Stromal cell of bone marrow (primary cell): ENCODE measurements around the gene SSR2.
A peak's percentile ranks its signal among the peaks of the same experiment; 100 is the strongest.

ENCODE experiments used
- DNase-seq: peaks from one replicate; pipeline ENCODE4 v3.0.0-alpha.2; 2012; ENCODE audit warnings: low read depth

Gene SSR2

DNA sequence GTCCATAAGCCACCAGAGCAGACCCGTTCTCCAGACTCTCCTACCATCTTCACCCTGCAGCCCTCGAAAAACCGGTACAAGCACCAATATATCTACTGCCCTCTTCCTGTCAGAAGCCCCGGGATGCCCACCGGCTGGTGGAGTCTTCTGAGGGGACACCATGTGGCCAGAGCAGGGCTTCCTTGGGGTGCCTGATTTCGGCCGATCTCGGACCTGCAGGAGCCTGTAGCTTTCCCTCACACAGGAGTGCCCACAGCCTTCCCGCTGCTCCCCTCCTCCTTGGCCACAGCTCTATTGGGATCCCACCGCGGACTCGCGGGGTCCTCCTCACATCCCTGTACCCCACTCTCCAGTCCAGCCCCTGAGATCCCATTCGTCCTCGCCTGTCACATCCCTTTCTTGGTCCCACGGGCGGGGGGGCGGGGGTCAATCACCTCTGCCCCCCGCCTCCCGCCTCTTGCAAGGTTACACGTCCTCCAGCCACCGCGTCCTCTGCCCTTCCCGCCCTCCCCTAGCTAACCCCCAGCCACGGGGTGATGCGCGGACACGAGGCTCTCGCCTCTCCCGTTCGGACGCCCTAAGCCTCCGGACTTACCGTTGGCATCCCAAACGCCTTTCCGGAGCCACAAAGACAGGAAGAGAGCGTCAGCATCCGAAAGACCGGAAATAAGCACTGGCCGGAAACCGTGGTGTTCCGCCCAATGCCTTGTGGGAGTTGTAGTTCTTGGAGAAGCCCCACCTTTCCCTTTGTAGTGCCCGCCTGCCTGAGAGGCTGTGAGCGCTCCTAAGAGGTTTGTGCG lies at the start of gene SSR2:
SSR2 (minus strand) TSS at position 659 of the 800 bp plus-strand sequence. CDS start 784 bp downstream, outside the sequence.
- peak; percentile 89 for DNase-seq

DNA sequence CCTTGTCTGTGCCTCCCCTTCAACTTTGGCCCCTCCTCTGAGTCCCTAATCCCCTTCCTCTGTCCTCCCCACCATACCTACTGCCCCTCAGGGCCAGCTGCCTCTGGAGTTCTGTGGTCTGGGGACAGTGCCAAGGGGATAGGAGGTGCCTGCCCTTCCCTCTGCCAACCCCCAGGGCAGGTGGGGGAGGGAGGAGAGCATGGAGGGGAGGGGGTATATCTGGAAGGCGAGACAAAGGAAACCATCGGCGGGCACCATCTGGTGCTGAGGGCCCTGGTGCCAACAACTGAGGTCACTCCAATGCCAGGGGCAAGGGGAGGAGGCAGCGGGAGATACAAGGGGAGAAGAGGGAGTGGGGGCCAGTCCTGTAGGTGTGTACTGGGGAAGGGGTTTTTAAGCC lies 49.8 kb upstream of the SSR2 start:
- DNase-seq = no peak

DNA sequence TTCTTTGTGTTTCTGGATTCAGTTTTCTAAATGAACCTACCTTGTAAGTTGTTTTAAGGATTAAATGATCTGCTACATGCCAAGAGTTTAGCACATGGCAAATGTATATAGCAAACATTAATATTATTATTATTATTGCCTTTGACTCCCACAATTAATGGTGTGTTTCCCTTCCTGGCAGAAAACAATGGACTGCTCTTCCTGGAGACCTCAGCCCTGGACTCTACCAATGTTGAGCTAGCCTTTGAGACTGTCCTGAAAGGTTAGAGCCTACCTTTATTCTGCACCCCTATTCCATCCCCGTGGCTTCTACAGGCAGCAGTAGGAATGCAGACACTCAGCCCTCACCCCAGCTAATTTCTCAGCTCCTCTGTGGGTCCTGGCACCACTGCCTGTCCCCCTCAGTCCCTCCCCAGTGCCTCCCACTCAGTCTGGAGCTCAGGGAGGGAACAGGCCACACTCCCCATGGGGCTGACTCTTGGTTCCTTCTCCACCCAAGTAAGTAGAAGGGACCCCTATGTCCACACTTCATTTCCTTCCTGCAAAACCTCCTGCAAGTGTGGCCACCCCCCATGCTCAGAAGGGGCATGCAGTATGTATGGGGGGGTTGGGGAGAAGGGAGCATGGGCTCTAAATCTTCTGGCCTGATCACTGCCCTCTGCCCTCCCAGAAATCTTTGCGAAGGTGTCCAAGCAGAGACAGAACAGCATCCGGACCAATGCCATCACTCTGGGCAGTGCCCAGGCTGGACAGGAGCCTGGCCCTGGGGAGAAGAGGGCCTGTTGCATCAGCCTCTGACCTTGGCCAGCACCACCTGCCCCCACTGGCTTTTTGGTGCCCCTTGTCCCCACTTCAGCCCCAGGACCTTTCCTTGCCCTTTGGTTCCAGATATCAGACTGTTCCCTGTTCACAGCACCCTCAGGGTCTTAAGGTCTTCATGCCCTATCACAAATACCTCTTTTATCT lies 49.0 kb upstream of the SSR2 start:
- no peak for DNase-seq

DNA sequence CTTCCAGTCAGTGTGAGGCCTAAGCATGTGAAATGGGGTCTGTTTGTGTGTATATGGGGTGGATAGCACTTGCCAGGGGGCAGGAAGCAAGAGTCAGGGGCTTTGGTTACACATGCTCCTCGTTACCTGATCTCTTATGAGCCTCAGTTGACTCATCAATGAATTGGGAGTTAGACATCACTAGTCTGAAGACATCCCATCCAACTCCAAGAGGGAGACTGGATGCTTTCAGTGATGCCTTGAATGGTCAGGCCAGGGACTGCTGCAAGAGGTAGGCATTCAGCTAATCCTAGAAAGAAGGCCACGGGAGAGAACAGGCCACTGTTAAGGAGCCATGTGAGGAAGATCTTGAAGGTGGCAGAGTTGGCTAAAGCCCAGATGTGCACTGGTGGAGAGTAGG lies 46.5 kb upstream of the SSR2 start:
- no peak for DNase-seq

DNA sequence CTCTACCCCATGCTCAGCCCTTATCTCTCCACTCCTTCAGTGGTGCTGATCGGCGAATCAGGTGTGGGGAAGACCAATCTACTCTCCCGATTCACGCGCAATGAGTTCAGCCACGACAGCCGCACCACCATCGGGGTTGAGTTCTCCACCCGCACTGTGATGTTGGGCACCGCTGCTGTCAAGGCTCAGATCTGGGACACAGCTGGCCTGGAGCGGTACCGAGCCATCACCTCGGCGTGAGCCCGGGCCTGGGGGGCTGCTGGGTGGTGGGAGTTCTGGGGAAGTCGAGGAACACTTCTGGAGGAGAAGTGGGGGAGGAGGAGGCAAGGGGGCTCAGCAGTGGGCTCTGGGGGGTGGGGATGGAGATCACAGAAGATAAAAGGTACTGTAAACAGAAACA lies 45.1 kb upstream of the SSR2 start:
- no peak for DNase-seq

DNA sequence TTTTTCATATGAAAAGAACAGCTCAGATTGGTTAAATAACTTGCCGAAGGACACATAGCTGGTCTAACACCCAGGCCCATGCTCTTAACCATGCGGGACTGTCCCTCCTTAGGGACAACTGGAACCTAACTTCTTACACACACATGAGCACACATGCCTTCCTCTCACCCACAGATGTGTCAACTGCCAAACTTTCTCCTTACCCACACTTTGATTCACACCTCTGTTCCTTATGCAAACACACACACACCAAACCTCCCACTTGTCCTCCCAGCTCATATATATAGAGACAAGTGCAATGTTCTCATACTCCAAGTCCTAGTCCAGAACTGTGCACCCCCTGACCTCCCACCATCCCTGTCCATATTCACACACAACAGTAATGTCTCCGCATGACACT lies 44.5 kb upstream of the SSR2 start:
- no peak for DNase-seq

DNA sequence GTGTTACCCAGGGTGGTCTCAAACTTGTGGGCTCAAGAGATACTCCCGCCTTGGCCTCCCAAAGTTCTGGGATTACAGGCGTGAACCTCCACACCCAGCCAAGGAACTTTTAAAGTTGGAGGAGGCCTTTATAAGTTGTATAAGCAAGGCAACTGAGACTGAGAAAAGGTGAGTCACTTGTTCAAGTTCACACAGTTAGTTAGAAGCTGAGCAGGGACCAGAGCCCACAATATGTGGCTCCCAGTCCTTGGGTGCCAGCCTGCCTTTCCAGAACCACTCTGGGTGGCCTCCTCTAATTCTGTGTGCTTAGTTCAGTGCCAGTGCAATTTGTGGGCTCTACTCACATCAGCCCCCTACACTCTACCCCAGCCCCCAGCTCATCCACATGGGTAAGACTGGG lies 43.9 kb upstream of the SSR2 start:
- no peak for DNase-seq

DNA sequence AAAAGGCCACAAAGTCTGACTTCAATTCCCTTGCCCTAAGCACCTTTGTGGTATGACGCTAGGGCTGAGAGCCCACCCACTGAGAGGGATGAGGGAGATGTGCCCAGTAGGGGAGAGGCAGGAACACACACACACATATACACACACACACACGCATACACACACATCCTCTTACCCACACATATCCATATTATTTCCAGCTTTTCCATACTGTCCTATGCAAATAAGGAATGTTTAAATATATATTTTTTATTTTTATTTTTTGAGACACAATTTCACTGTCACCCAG lies 43.2 kb upstream of the SSR2 start:
- no peak for DNase-seq

DNA sequence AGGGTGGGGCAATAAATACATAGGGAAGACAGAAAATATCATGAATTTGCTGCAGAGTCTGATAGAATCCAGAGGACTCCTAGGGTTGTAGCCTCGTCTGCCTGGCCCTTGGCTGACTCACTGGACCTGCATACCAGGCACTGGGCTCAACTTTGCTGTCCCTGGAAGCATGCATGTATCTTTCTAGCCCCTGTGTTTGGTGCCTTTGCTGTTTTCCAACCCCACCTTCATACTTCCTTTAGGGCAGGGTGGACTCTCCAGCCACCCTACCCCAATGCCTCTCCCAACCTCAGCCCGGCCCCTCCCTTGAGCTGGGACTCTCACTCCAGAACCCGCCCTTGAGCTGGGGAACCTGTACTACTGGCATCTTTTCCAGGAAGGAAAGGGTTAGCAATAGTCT lies 41.4 kb upstream of the SSR2 start:
- DNase-seq = no peak

DNA sequence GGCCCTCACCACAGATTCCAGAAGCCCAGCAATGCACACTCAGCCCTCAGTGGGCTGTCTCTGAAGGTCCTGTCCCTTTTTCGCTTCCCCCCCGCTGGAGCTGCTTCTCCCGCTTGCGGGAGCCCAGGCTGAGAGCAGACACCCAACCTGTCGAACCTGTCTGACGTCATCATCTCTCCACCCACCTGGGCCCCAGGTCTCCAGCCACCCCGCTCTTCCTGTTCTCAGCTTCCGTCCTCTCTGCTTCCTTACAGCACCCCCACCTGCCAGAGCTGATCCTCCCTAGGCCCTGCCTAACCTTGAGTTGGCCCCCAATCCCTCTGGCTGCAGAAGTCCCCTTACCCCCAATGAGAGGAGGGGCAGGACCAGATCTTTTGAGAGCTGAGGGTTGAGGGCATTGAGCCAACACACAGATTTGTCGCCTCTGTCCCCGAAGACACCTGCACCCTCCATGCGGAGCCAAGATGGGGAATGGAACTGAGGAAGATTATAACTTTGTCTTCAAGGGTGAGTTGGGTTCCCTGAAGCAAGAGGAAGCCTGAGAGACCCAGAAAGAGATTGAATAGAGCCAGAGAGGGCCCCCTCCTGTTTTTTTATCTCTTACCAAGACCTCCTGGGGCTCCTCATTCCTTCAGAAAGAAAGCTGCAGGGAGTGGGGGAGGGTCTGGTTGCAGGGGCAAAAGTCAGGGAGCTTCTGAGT lies 40.3 kb upstream of the SSR2 start, which contains the start of gene RAB25:
RAB25 (plus strand) TSS at position 224 of the 700 bp plus-strand sequence; CDS start at position 465, 241 bp downstream.
- no peak for DNase-seq

DNA sequence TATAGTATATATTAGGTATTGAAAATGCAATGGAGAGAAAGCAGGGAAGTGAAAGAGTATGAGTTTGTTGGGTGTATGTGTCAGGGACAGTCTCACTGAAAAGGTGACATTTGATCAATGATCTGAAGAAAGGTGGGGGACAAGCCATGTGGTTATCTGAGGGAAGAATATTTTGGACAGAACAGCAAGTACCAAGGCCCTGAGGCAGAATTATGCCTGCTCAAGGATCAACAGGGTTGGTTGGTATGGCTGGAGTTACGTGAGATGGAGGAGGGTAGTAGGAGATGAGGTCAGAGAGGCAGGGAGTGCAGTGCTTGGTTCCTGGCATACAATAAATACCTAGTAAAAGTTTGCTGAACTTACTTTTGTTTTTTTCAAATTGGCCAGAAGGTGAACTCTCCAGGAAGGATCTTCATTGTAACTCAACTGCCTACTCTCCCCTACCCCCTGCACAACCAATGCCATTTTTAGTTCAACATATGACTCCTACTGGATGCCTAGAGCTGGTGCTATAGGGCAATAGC lies 35.6 kb upstream of the SSR2 start:
- DNase-seq = no peak

DNA sequence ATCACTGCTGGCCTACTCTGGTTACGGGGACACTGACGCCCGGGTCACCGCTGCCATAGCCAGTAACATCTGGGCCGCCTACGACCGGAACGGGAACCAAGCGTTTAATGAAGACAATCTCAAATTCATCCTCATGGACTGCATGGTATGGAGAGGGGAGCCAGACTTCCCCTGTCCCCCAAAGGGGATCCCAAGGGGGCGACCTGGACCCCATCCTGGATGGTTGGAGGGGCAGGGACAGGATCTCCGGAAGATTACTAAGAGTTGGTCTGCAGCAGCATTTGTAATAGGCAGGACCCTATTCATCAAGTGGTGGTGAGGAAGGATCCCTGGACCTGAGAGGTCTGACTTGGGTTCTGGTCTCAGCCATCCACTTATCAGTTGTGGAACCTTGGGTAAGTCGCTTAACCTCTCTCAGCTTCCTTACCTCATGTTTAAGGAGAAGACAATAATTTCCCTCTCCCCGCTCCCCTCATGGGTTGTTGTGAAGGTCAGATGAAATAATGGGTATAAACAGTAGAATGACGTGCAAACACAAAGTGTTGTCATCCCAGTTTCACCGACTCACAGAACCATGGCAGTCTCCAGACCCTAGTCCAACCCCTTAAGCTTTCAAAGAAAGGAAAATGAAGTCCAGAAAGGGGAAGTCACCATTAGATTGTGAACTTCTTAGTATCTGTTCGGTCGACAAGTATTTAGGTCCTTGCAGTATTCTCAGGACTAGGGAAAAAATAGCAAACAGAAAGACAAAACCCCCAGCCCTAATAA lies 34.7 kb upstream of the SSR2 start:
- no peak for DNase-seq

DNA sequence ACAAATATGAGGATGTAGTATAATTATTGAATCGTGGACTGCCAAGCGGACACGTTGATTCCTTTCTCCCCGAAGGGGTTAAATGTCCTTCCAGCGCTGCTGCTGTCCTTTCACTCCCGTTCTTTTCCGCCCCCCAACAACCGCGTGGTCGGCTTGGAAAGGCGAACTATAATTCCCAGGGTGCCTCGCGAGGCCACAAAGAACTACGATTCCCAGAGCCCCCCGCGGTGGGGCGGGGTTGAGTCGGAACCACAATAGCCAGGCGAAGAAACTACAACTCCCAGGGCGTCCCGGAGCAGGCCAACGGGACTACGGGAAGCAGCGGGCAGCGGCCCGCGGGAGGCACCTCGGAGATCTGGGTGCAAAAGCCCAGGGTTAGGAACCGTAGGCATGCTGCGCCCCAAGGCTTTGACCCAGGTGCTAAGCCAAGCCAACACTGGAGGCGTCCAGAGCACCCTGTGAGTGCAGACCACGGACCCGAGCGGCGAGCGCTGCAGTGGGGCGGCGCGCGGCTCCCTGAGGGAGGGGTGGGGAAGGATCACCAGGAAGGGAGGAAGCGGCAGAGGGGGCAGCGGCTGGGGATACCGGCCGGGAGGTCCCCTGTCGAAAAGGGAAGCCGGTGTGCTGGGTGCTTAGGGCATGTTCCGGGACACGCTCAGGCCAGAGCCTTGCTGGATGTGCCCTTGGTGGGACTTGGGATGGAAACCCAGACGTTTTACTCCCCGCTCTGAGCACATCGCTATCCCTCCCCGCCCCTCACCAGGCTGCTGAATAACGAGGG lies 33.9 kb upstream of the SSR2 start, which contains the start of gene LAMTOR2:
LAMTOR2 (plus strand) TSS at position 283 of the 781 bp plus-strand sequence; CDS start at position 391, 108 bp downstream.
- peak; percentile 97 for DNase-seq

DNA sequence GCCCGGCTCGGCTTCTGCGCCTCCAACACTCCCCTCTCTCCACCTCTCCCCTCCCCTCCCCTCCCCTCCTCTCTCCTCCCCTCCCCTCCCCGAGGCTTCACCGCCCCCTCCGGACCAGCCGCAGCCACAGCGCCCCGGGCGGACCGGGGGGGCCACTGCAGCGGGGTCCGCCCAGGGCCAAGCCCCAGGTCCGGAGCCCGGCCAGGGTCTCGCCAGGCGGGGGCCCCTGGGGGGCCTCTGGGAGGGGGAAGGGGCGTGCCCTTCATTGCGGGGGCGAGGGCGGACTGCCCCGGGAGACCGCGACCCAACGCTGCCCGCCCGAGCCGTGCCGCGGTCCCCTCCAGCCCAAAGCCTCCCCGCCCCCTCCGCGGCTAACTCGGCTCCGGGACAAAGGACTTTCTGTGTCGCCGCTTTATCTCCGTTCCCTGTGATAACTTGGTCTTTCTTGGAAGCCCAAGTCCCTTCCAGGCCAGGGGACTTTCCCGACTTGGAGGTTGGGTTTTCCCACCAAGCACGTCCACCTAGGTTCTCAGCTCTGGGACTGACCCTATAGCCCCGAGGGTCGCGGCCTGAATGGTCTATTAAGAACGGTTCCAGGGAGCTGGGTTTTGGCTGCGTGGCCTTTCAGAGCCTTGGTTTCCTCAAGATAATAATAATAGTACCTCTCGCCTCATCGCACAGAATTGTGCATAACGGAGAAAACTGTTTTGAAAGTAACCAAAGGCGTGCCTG lies 33.2 kb upstream of the SSR2 start, which contains the start of gene UBQLN4:
UBQLN4 (minus strand) TSS at position 31 of the 732 bp plus-strand sequence. CDS start 97 bp downstream, outside the sequence.
- peak; percentile 72 for DNase-seq

DNA sequence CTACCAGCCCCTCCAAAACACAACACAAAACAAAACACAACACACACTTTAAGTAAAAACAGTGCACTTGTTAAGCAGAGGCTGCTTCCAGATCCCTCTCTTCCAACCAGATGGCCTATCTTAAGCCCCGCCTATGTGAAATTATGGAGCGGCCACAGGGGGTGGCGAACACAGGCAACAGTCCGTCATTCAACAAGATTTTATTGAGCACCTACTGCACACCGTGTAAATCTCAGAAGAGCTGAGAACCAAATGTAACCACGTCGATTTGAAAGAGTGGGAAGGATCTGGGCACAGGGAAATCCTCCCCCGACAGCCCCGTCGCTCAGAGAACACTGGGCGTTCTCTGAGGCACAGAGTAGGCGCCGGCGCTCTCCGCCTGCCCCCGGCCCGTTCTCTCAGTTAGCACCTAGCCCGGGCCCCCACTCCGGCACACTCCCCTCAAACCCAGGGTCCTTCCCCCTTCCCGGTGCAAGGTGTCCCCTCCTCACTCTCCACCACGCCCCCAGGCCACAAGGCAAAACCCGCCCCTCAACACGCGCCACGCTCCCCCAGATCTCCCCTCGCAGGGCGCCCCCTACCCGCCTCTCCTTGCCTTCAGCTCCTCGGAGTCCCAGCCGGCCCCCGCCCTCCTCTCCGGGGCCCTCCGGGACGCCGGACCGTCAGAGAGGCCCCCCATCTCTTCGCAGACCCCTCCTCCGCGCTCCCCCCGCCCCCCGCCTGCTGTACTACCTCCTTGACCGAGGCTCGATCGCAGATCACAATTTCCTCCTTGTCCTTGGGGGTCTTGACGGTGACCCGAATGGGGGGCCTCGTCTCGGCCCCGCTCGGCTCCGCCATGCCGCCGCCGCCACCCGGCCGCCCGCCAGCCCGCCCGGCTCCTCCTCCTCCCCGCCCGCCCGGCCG lies 32.4 kb upstream of the SSR2 start:
- peak; percentile 53 for DNase-seq

DNA sequence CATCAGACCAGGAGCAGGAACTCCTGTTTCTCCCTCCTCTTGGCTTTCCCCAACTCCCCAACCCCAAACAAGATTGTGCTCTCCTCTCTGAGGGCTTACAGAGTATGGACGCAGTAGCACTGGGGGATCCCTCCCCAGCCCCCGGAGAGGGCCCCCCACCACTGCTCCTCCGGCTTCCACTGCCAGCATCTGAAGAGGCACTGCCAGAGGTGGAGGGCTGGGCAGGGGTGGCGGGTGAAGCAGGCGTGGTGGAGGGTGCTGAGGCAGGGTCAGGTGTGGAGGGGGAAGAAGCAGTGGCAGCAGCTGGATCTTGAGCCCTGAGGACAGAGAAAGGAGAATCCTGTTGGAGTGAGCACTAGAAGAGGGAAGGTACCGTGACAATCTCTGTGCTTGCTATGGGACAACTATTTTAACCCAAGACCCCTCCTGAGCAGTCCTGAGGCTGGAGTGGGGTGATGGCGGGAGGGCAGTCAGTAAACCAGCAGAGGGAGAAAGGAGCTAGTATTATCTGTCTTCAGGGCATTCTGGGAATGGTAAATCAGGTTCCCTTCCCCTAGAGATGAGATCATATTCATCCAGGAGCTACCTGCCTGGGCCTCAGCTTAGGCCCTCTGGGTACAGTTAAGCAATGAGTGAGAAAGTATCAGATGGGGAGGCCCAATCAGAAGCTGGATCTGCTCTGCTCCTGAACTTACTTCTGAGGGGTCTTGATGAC lies 30.4 kb upstream of the SSR2 start:
- DNase-seq = no peak

DNA sequence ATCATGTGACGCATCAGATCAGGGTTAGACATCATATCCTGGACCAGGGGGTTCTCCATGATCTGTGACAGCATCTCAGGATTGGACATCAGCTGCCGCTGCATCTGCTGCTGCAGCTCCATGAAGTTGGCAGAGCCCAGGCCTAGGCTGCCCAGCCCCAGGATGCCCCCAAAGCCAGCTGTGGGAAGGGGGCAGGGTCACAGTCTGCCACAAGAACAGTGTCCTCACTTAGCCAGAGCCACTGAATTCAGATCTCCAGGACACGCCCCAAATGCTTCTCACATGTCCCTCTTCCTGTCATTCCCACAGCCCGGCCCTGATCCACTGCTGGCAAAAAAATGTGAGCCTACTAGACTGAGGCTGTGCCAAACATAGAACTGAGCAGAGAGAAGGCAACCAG lies 29.6 kb upstream of the SSR2 start:
- no peak for DNase-seq
